BLaER1 treated with 17β-estradiol and CSF1 and Interleukin-3, amounts not matched to agents 10 nM and 100 nM (cell line): ENCODE measurements around the gene PLEKHA4.
"Not testable (repeated sequence)": the region's sequence is repeated elsewhere in the genome, so short reads cannot be mapped to it uniquely, and the experiment has no call there.

Source experiments
- H3K27ac ChIP-seq, 11 experiments: shearing (Covaris generic); formaldehyde crosslinking; 2 replicates each; pipeline ENCODE4 v1.8.1; 2022
- H3K27me3 ChIP-seq, 11 experiments: shearing (Covaris generic); formaldehyde crosslinking; 2 replicates each; pipeline ENCODE4 v1.8.1; 2022
- H3K36me3 ChIP-seq, 11 experiments: shearing (Covaris generic); formaldehyde crosslinking; 2 replicates each; pipeline ENCODE4 v1.8.1; 2022
- H3K4me1 ChIP-seq, 10 experiments: shearing (Covaris generic); formaldehyde crosslinking; 2 replicates each; pipeline ENCODE4 v1.8.1; 2022
- H3K4me2 ChIP-seq, 11 experiments: shearing (Covaris generic); formaldehyde crosslinking; 2 replicates each; pipeline ENCODE4 v1.8.1; 2022
- H3K4me3 ChIP-seq, 10 experiments: shearing (Covaris generic); formaldehyde crosslinking; 2 replicates each; pipeline ENCODE4 v1.8.1; 2022
- H3K9ac ChIP-seq, 11 experiments: shearing (Covaris generic); formaldehyde crosslinking; 2 replicates each; pipeline ENCODE4 v1.8.1; 2022
- H3K9me3 ChIP-seq, 11 experiments: shearing (Covaris generic); formaldehyde crosslinking; replicated peaks in 1 of 11; 2 replicates each; pipeline ENCODE4 v1.8.1; 2022
- H4K20me1 ChIP-seq, 11 experiments: shearing (Covaris generic); formaldehyde crosslinking; 2 replicates each; pipeline ENCODE4 v1.8.1; 2022
- Cebpa-rat ChIP-seq, 11 experiments: shearing (Covaris generic); IDR thresholded peaks; 2 replicates each; pipeline ENCODE4 v1.8.1; 2022

PLEKHA4 gene

GRCh38 chr19:48872884-48873475 is 4.6 kb upstream of the PLEKHA4 start:
- Histone ChIP-seq H3K36me3 (peaks cover 27 to 46% (median 38%) of the 10 kb centered on the region in 11 experiments; a peak in 21 of 22 replicates), H3K4me2 (peak overlapping the region; percentile 89 to 100 (median 98)), H3K9me3 (peaks cover 0 to 10% (median 0%) of the 10 kb centered on the region in 11 experiments; a peak in 4 of 22 replicates), H3K9ac (peak overlapping the region; percentile 96 to 100 (median 99)), H4K20me1 (peaks cover 26 to 51% (median 38%) of the 10 kb centered on the region in 11 experiments), H3K4me3 (peak overlapping the region; percentile 88 to 99 (median 91)), H3K4me1 (peaks cover 40 to 68% (median 64%) of the 10 kb centered on the region in 10 experiments), H3K27ac (peak overlapping the region; percentile 96 to 100 (median 98)), H3K27me3 (no peaks in the 10 kb centered on the region)
- TF ChIP-seq Cebpa-rat (IDR thresholded peaks at IDR 0.05) = no peak

- Histone ChIP-seq H4K20me1 (peaks cover 26 to 44% (median 37%) of the 10 kb centered on the region in 11 experiments), H3K9ac (peak within 1 kb of the TSS; percentile 96 to 100 (median 99)), H3K9me3 (peaks cover 0 to 3% (median 0%) of the 10 kb centered on the region in 11 experiments; a peak in 4 of 22 replicates), H3K27me3 (no peaks in the 10 kb centered on the region), H3K36me3 (peaks cover 22 to 39% (median 31%) of the 10 kb centered on the region in 11 experiments; a peak in 21 of 22 replicates), H3K4me1 (peaks cover 40 to 68% (median 64%) of the 10 kb centered on the region in 10 experiments), H3K27ac (peak within 1 kb of the TSS; percentile 96 to 100 (median 98)), H3K4me2 (peak within 1 kb of the TSS; percentile 89 to 100 (median 98)), H3K4me3 (peak within 1 kb of the TSS; percentile 88 to 99 (median 91))
- 0 out of 22 replicates have a peak, but pooled peaks of 1 of the 11 experiments have one; percentile 11 for TF ChIP-seq Cebpa-rat (IDR thresholded peaks at IDR 0.05)
These were observed 3.9 kb upstream of the PLEKHA4 start, which contains the start of gene PPP1R15A for GRCh38 chr19:48872182-48872883. Gene PPP1R15A (plus strand): TSS chr19:48872421. CDS start chr19:48873234, 813 bp downstream.

- Histone ChIP-seq H3K4me3 (peak overlapping the region in 3 of 10 experiments; percentile 89 to 91 (median 91); a peak in 3 of 20 replicates), H3K36me3 (peaks cover 22 to 32% (median 28%) of the 10 kb centered on the region in 11 experiments; a peak in 20 of 22 replicates), H3K9ac (peak overlapping the region in 3 of 11 experiments; percentile 97 to 99 (median 98); a peak in 6 of 22 replicates), H3K27ac (peak overlapping the region in 9 of 11 experiments; percentile 41 to 100 (median 97); a peak in 12 of 22 replicates), H4K20me1 (peaks cover 26 to 42% (median 36%) of the 10 kb centered on the region in 11 experiments), H3K4me2 (peak overlapping the region in 10 of 11 experiments; percentile 35 to 98 (median 50); a peak in 14 of 22 replicates), H3K4me1 (peaks cover 40 to 68% (median 64%) of the 10 kb centered on the region in 10 experiments)
- H3K9me3 ChIP-seq, H3K27me3 ChIP-seq: not testable (repeated sequence)
These were observed 3.2 kb upstream of the PLEKHA4 start for GRCh38 chr19:48871471-48872181.

GRCh38 chr19:48870048-48870447 is 1.6 kb upstream of the PLEKHA4 start:
- no peak overlapping the region for H3K9ac ChIP-seq
- H3K4me1 ChIP-seq = peaks cover 41 to 66% (median 60%) of the 10 kb centered on the region in 10 experiments
- H4K20me1 ChIP-seq = peaks cover 20 to 28% (median 21%) of the 10 kb centered on the region in 11 experiments; a peak in 19 of 22 replicates
- no peak overlapping the region for H3K27ac ChIP-seq
- no peak for TF ChIP-seq Cebpa-rat (IDR thresholded peaks at IDR 0.05)
- no peaks in the 10 kb centered on the region for H3K9me3 ChIP-seq
- no peak overlapping the region for H3K4me3 ChIP-seq
- H3K27me3 ChIP-seq = no peaks in the 10 kb centered on the region
- H3K36me3 ChIP-seq = peaks cover 16 to 19% (median 16%) of the 10 kb centered on the region in 11 experiments; a peak in 20 of 22 replicates
- H3K4me2 ChIP-seq = no peak overlapping the region

GRCh38 chr19:48867746-48868113 is 687 bp downstream of the PLEKHA4 start:
- no peak for TF ChIP-seq Cebpa-rat (IDR thresholded peaks at IDR 0.05)
- H3K4me1 ChIP-seq = peaks cover 37 to 49% (median 41%) of the 10 kb centered on the region in 10 experiments
- H3K9me3 ChIP-seq = no peaks in the 10 kb centered on the region
- peak overlapping the region; percentile 23 to 67 (median 59); a peak in 18 of 22 replicates for H3K27ac ChIP-seq
- peak overlapping the region; percentile 17 to 62 (median 51); a peak in 17 of 22 replicates for H3K9ac ChIP-seq
- H4K20me1 ChIP-seq = peaks cover 0 to 5% (median 0%) of the 10 kb centered on the region in 11 experiments; a peak in 6 of 22 replicates
- H3K27me3 ChIP-seq = no peaks in the 10 kb centered on the region
- peak overlapping the region in 1 of 10 experiments; percentile 14; a peak in 1 of 20 replicates for H3K4me3 ChIP-seq
- no peaks in the 10 kb centered on the region for H3K36me3 ChIP-seq
- H3K4me2 ChIP-seq = peak overlapping the region; percentile 56 to 83 (median 78)

- Histone ChIP-seq H3K36me3 (no peaks in the 10 kb centered on the region), H3K4me2 (peak overlapping the region; percentile 56 to 83 (median 78)), H3K9ac (peak overlapping the region in 7 of 11 experiments; percentile 25 to 62 (median 51); a peak in 11 of 22 replicates), H3K27ac (peak overlapping the region in 6 of 11 experiments; percentile 22 to 67 (median 60); a peak in 6 of 22 replicates), H3K27me3 (no peaks in the 10 kb centered on the region), H3K9me3 (no peaks in the 10 kb centered on the region), H3K4me1 (peaks cover 37 to 49% (median 41%) of the 10 kb centered on the region in 10 experiments), H4K20me1 (no peaks in the 10 kb centered on the region), H3K4me3 (peak overlapping the region in 1 of 10 experiments; percentile 14; a peak in 1 of 20 replicates)
- TF ChIP-seq Cebpa-rat (IDR thresholded peaks at IDR 0.05) = no peak
These were observed 1.2 kb downstream of the PLEKHA4 start for GRCh38 chr19:48867123-48867745.

- Histone ChIP-seq H3K27me3 (no peaks in the 10 kb centered on the region), H3K9me3 (no peaks in the 10 kb centered on the region), H3K4me3 (no peak overlapping the region), H3K36me3 (no peaks in the 10 kb centered on the region), H3K4me1 (peaks cover 36 to 46% (median 38%) of the 10 kb centered on the region in 10 experiments), H4K20me1 (no peaks in the 10 kb centered on the region), H3K4me2 (peak overlapping the region; percentile 17 to 83 (median 75); a peak in 20 of 22 replicates), H3K9ac (peak overlapping the region in 6 of 11 experiments; percentile 6 to 44 (median 16); a peak in 6 of 22 replicates), H3K27ac (peak overlapping the region in 4 of 11 experiments; percentile 2 to 22 (median 9); a peak in 4 of 22 replicates)
- TF ChIP-seq Cebpa-rat (IDR thresholded peaks at IDR 0.05) = no peak
These were observed 1.7 kb downstream of the PLEKHA4 start for GRCh38 chr19:48866692-48867091.

- Histone ChIP-seq H3K36me3 (no peaks in the 10 kb centered on the region), H3K27ac (no peak overlapping the region), H4K20me1 (no peaks in the 10 kb centered on the region), H3K9me3 (no peaks in the 10 kb centered on the region), H3K4me2 (no peak overlapping the region), H3K9ac (no peak overlapping the region), H3K4me1 (peaks cover 18 to 34% (median 31%) of the 10 kb centered on the region in 10 experiments), H3K4me3 (no peak overlapping the region), H3K27me3 (no peaks in the 10 kb centered on the region)
- no peak for TF ChIP-seq Cebpa-rat (IDR thresholded peaks at IDR 0.05)
These were observed 5.6 kb downstream of the PLEKHA4 start for GRCh38 chr19:48862827-48863226.
